ENCODE measurements around the gene DOK7.

DOK7 gene

DNA sequence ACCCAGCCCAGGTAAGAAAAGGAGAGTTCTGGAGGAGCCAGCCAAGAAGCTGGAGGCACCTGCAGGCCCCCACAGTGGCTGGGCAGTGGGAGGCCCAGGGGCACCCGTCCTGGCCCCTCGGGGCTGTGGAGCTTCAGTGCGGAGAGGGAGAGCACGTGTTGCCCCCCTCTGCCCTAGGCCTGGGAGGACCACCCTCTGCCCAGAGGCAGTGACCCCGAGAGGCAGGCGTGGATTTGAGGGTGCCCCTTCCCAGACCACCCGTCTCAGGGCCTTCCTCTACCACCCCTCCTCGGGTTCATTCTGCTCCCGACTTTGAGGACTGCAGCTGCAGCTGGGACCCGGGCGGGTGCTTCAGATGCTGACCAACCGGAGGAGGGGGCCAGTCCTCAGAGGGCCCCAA lies 33.5 kb upstream of the DOK7 start:
- DNase-seq: no peak

DNA sequence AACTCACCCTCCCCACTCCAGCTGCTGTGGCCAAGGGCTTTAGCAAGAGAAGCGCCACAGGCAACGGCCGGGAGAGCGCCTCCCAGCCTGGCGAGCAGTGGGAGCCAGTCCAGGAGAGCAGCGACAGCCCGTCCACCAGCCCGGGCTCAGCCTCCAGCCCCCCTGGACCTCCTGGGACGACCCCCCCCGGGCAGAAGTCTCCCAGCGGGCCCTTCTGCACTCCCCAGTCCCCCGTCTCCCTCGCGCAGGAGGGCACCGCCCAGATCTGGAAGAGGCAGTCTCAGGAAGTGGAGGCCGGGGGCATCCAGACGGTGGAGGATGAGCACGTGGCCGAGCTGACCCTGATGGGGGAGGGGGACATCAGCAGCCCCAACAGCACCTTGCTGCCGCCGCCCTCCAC lies 32.6 kb upstream of the DOK7 start:
- no peak for DNase-seq

DNA sequence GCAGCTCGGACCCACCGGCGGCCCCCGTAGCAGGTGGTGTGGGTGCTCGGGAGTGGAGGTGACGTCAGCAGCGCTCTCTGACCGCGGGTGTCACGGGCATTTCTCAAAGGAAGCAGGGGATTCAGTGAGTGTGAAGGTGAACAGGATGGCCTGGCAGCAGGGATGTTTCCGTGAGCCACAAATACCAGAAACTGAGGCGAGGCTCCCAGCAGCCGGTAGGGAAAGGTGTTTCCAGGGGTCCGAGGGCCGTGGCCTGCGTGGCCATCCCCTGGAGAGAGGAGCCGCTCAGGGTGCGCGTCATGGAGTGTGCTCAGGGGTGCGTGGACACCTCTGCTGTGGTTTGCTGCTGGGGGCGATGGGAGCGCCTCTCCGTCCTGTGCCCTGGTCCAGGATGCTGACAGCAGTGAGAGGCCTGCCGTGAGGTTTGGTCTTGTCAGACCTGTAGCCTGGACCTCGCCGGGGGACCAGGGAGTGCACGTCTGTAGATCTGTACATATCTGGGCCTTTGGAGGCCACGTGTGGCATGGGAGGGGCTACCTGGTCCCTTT lies 31.6 kb upstream of the DOK7 start:
- DNase-seq: no peak

DNA sequence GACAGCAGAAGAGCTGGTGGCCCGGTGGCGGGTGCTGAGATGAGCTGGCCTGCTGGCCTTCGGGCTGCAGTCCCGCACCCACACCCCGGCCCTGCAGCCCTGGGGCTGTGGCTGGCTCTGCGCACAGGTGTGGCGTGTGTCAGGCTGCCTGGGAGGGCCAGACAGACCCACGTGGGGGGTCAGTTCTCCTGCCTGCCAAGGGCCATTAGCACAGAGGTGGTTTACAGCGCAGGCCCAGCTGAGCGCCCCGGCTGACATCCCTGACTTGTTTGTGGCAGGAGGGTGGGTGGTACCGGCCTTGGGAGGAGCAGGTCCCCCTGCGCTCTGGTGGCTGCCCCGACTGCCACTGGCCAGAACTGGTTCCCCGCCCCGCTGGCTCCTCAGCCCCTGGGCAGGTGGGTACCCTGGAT lies 30.7 kb upstream of the DOK7 start:
- DNase-seq: no peak

DNA sequence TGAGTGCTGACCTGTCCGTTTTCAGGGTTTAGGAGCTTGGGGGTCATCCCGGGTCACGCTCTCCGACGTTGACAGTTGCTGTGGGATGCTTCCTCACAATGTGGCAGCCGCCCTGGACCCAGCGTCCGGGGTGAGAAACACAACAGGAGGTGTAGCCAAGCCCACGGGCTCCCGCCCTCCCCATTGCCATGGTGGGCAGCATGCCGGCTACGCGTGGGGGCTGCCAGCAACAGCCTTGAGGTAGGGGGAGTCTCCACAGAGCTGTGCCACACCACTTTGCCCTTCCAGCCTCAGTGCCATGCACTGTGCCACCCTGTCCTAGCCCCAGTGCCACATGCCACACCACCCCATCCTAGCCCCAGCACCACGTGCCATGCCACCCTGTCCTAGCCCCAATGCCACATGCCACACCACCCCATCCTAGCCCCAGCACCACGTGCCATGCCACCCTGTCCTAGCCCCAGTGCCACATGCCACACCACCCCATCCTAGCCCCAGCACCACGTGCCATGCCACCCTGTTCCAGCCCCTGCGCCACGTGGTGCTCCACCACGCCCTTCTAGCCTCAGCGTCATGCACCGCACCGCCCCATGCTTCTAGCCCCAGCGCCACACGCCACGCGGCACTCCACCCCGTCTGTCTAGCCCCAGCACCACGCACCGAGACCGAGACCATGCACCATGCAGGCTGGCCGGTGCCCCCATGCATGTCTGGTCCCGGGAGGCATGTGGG lies 29.8 kb upstream of the DOK7 start:
- DNase-seq: no peak

DNA sequence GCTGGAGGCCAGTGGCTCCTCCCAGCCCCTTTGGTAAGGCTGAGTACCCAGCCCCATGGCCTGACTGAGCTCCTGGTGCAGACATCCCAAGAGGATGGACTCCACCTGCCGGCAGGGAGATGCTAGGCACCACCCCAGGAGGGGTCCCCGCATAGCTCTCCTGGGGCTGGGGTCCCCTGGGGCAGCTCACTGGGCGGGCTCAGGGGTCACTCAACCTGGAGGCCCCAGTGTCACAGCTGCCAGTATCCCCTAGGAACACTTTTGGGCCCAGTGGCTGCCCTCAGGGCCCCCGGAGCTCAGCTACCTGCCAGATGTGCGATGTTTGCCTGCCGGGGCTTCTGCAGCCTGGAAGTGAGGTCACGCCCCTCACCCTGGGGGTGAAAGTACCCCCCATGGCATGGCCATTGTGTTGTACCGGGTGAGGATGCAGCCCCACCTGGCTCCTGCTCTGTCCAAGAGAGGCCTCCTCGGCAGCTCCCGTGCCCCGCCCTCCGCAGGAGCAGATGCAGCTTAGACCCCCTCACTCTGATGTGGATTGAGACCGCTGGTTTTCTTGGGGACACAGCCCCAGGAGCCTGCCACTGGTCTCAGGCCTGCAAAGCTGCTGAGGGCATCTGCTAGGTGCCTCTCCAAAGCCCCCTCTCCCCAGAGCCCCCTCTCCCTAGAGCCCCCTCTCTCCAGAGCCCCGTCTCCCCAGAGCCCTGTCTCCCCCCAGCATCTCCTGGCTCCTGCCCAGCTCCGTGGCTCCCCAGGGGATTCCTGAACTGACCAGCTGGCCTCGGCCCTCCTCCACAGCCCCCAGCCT lies 28.0 kb upstream of the DOK7 start:
- DNase-seq: no peak

DNA sequence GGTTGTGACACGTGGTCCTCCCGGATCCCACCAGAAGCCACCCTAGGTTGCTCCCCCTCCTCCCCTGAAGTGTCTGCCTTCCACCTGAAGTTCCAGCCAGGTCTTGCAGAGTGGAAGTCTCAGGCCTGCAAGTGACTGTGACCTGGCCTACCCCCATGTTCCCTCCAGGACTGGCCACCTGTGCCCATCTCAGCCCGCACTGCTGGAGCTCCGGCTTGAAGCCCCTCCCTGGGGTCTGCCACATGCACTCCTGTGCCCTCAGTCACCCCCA lies 27.5 kb upstream of the DOK7 start:
- no peak for DNase-seq

DNA sequence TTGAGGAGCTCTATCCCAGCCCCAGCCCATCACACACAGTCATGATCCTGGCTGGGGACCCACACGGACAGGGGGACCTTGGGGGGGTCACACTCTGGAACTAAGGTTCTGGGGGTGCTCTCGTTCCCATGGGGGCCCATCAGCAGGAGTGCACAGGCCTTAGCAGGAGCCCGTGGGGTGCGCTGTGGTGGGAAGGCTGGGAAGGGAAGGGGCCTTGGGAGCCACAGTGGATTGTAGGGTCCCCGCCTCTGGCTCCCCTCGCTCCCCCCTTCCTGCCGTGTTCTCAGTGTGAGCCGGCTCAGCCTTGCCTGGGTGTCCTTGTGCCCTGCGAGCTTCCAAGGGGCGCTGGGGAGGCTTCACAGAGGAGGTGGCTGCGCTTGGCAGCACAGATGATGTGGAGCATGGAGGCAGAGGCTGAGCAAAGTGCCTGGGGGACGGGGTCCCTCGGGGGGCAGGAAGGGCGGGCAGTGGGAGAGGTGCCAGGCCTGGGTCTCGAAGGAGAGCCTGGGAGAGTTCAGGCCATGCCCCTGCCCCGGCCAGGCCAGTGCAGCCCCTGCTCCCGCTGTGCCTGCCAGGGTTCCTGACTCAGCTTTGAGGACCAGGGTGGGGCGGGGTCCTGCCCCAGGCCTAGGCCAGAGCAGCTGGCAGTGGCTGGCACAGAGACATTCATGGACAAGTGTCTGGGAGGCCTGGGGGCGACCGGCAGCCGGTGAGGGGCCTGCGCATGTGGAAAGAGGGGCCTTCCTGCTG lies 26.9 kb upstream of the DOK7 start:
- DNase-seq: no peak

DNA sequence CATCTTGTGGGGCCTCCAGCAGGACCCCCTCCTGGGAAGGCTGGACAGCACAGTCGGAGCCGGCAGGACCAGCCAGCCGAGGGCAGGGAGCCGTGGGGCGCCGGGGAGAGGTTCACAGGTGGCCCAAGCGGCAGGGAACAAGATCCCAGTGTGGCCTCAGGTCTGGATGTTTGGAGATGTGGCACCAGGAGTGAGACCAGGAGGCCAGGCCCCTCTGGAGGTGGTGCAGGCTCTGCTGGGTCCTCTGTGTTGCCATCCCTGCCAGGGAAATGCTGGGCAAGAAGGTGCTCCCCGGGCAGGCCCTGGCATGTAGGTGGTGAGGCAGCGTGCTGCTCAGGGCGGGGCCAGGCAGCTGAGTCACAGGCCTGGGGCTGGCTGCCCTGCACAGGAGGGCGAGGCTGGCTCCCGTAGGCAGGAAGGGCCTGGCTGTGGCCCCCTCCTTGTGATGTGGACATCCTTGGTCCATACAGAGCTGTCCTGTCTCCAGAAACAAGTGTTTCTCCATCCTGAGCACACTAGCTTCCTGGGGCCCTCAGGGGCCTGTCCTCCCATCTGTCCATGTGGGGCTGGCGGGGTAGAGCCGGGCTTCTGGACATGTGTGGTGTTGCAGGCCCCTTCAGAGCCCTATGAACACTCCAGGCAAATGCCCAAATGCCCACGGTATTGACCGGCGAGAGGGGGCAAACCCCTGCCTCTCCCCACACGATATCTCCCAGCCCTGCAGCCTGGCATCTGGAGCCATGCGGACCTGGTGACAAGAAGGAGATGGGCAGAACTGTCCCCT lies 26.1 kb upstream of the DOK7 start:
- DNase-seq: peak; percentile 22

DNA sequence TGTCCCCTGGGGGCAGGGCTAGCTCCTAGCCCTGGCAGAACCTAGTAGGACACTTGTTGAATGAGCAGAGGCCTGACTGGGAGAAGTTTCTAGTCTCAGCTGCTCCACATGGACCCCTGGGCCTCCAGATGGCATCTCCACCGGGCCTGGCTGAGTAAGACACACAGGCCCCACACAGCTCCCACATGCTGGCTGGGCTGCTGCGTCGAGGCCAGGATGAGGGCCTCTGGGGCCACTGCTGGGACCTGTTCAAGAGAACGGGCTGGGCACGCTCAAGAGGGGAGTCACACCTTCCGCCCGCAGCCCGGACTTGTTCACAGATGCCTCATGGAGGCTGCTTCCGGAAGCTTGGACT lies 25.5 kb upstream of the DOK7 start:
- DNase-seq: no peak

DNA sequence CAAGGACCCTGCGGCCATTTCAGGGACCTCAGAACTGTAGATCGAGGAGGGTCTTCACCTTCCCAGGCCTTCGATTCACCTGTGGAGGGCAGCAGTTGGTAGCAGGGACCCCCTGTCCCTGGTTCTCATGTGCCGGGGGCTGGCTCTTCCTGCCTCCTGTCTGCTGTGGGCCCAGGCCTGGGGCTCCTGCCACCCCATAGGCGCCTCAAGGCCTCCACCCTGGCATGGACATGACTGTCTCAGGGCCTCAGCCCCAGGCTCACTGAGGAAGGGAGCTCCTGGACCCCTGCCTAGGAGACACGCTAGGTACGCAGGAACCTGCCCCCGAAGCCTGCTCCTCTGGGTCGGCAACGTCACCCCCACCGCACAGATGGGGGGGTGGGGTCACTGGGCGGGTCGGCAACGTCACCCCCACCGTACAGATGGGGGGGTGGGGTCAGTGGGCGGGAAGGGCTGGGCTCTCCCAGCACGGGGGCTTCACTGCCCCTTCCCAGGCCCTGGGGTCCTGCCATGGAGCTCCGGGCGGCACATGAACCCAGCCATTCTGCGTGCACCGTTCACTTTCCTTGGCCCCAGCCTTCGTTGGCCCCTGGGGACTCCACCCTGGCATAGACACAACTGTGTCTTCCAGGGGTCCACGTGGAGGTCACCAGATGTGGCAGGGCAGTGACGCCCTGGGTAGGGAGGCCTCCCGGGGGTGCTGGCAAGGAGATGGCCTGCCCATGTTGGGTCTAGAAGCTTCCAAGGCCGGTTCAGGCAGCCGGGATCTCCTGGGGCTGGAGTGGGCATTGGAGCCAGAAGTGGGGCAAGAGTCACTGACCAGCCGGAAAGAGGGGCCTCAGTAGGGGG lies 24.9 kb upstream of the DOK7 start:
- no peak for DNase-seq

DNA sequence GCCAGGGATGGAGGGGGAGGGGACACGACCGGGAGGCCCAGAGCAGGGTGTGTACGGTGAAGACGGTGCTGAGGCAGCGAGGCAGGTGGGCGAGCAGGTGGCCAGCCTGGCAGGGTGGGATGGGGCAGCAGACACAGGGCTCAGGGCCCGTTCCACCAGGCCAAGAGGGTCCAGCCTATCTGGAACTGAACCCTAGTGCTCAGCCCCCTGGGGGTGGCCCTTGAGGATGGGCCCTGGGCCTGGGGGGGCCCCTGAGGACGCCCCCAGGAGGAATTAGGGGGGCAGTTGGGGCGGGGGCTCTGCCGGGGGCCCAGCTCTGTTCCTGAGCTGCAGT lies 24.3 kb upstream of the DOK7 start:
- DNase-seq: no peak

DNA sequence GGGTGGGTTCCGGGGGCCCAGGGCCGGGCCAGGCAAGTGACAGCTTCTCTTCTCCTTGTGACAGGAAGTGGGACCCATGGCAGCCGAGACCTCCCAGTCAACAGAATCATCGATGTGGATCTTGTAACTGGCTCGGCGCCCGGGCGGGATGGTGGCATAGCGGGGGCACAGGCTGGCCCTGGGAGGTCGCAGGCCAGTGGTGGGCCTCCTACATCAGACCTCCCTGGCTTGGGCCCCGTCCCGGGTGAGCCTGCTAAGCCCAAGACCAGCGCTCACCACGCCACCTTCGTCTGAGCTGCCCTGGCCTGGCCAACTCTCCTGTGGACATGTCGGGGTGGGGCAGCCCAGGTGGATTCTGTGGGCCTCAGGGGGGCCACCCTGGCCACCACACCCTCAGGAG lies 23.7 kb upstream of the DOK7 start:
- no peak for DNase-seq

DNA sequence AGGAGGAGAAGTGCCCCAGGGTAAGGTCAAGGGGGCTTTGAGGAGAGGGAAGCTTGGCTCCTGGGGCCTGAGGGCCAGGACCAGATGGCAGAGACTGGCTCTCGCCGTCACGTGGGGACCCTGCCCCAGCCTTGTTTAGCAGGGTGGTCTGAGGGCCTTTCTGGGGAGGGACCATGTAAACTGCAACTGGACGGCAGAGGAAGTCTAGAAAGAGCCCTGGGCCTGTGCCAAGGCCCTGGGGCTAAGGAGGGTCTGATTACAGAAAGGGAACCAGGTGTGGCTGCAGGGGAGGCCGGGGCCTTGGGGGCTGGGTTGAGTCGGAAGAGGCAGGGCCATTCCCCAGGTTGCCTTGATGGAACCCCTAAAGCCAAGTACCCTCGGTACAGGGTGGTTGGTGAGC lies 23.1 kb upstream of the DOK7 start:
- DNase-seq: no peak

DNA sequence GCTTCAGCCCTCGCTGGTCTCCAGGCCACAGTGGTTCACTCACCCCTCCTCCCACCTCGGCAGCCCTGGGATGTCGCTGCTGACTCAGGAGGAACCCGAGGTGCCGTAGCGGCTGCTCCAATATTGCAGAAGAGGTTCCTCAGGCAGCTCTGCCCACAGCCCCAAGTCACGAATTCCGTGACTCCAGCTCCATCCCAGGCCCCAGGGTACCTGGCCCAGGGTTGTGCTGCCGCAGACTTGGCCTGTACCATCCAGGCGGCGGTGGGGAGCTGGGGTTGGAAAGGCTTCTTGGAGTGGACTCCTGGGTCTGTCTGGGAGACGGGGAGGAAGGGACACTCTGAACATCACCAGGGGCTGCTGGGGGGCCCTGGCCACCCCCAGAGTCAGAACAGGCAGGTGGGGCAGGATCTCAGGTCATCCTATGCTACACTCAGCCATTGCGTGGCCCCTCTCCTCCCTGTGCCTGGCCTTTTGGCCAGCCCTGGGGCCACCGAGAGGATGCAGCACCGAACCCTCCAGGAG lies 22.1 kb upstream of the DOK7 start:
- DNase-seq: no peak

DNA sequence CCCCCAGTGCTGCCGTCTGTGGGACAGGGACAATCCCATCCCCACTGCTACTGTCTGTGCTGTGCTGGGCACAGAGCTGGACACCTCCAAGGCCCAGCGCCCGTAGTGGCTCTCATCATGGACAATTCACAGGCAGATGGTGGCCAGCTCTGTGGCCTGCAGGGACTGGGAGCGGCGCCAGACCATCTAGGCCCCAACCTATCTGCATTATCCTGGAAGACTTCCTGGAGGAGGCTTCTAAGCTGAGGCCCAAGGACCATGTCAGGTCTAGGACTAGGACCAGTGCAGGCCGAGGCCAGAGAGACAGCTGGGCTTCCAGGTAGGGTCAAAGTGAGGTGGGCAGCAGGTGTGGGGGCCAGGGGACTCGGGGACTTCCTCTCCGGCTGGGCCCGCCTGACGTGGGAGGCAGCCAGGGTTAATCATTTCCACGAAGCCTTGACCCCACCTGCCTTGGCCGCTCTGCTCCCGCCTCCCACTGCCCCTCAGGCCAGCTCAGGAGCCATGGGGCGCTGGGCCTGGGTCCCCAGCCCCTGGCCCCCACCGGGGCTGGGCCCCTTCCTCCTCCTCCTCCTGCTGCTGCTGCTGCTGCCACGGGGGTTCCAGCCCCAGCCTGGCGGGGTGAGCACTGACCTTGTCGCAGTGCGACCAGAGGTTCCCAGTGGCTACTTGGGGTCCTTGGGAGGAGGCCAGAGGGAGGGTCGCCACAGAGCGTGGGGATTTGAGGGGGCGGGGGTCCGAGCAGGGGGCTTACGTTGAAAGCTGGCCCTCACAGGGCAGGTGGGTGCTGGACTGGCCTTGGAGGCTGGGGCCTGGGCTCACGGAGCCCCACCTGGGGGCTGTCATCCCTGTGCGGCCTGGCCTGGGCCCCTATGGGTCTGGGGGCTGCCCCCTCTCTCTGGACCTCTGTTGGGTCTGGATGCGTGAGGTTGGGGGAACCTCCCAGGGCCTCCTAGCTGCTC lies 21.3 kb upstream of the DOK7 start, which contains the start of gene HGFAC:
Gene HGFAC (plus strand): TSS at position 468 of the 959 bp plus-strand sequence. CDS start 34 bp downstream, at position 502.
- no peak for DNase-seq

DNA sequence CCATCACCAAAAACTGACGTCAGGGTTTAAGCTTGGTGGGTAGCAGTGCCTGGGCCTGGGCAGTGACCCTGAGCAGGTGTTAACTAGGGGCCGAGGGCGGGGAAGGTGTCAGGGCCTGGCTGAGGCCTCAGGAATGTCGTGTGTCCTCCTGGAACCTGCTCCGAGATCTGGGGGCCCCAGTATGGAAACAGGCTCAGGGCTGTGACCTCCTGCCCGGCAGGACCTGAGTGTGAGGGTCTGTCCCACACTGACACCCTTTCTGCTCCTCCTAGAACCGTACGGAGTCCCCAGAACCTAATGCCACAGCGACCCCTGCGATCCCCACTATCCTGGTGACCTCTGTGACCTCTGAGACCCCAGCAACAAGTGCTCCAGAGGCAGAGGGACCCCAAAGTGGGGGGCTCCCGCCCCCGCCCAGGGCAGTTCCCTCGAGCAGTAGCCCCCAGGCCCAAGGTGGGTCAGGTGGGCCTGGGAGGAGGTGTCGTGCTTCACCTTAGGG lies 20.6 kb upstream of the DOK7 start:
- DNase-seq: no peak

DNA sequence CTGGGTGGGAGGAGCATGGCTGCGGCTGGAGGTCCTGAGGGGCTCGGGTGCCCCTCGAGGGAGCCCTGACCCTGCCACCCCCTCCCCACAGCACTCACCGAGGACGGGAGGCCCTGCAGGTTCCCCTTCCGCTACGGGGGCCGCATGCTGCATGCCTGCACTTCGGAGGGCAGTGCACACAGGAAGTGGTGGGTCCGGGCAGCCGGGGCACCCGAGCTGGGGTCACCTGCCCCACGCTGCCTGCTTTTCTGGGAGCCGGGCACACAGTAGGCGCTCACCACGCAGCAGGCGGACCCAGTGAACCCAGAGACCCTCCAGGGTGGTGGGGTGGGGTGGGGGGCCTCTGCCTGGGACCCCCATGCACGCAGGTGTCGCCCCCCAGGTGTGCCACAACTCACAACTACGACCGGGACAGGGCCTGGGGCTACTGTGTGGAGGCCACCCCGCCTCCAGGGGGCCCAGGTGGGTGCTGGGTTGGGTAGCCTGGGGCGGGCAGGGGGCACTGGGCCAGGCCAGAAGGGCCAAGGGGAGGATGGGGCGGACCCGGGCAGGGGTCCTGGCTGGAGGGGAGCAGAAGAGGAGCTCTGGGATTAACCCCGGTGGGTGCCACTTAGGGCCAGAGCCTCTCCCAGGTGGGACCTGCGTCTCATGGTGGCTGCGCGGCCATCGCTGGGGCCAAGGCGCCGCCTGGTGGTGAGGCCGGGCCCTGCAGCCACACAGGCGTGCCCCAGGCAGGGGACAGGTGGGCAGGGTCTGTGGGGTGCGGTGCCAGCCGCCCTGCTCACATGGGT lies 20.0 kb upstream of the DOK7 start:
- no peak for DNase-seq

DNA sequence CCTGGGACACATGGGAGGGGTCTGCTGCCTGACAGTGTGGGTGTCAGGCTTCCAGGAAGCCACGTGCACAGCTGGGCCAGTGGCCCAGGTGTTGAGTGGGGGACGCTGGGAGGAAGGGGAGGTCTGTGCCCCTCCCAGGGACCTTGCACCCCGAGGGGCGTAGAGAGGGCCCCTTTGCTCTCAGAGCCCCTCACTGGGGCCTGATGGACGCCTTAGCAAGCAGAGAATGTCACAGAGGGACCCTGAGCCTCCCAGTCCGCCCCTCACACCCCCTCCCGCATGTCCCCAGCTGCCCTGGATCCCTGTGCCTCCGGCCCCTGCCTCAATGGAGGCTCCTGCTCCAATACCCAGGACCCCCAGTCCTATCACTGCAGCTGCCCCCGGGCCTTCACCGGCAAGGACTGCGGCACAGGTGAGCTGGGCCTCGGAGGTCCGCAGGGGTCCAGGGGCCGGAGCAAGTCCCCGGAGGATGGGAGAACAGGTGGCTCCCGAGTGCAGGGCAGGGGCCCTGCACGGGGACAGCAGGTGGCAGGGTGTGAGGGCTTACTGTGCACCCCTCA lies 19.3 kb upstream of the DOK7 start:
- DNase-seq: no peak

All from DMS 273 treated with DMSO at 0.1 percent for 48 hours (cell line).